HCT116 (cell line): Measurements from ENCODE around the gene LYPD6. TPM values are rescaled to one million over a fixed set of nuclear protein-coding genes. Genes with fewer than 3 reads are reported as not detected.

Experiments
- ATAC-seq: fragments of 200-7000 bp; cut with Tn5 transposase; 2 replicates; pipeline ENCODE4 v1.9.1; 2020; ENCODE audit warnings: mild to moderate bottlenecking, moderate library complexity
- BruUV-seq: library from RNA; stranded (reverse); fragments of 400-500 nt; replicated peaks from 2 replicates; lab custom pipeline; 2021; lab: Mats Ljungman, UMichigan
- CTCF ChIA-PET: fragments of 300-600 bp; sonication (Branson Sonifier 250); formaldehyde crosslinking; loops from one replicate; lab custom pipeline; 2021; ENCODE audit warnings: antibody characterized with exemption; lab: Charles Lee
- POLR2A ChIA-PET: fragments of 300-600, 350-600 bp; sonication (Branson Sonifier 250); formaldehyde crosslinking; loops from one replicate; lab custom pipeline; 2021; ENCODE audit warnings: antibody characterized with exemption; lab: Charles Lee
- RAD21 ChIA-PET, 2 experiments: fragments of 300-600 bp; sonication (Branson Sonifier 250); formaldehyde crosslinking; loops; one replicate each; lab custom pipeline; 2023; ENCODE audit warnings: low total read pairs in 2 of 2; ENCODE audit not compliant: uncharacterized antibody in 2 of 2, unreplicated experiment in 2 of 2, low non-redundant PET in 1 of 2; lab: Charles Lee
- DNase-seq: peaks from one replicate; pipeline ENCODE4 v3.0.0-alpha.2; 2010; ENCODE audit warnings: low read depth, low spot score
- H2AFZ ChIP-seq: fragments of 200-600 bp; shearing (Covaris generic), sonication (generic); 2 replicates; pipeline ENCODE4 v1.6.1; 2017; ENCODE audit warnings: low read depth, mixed run types, mixed read lengths, antibody characterized with exemption, low read length; ENCODE audit not compliant: poor library complexity, severe bottlenecking
- H3K27ac ChIP-seq: 2 replicates; pipeline ENCODE4 v1.5.1; 2012; ENCODE audit warnings: low read depth, low read length
- H3K27me3 ChIP-seq: fragments of 200-600 bp; sonication (generic); 2 replicates; pipeline ENCODE4 v1.6.1; 2016; ENCODE audit warnings: mixed run types, low read length, mixed read lengths; ENCODE audit not compliant: insufficient read depth
- H3K36me3 ChIP-seq, 2 experiments: fragments of 200-500 bp in 1 of 2; fragments of 200-600 bp in 1 of 2; sonication (Bioruptor generic) in 1 of 2; sonication (generic) in 1 of 2; 2 replicates each; pipeline versions ENCODE4 v1.5.1 to v1.6.1; 2014 to 2016; ENCODE audit warnings: low read length in 2 of 2, inconsistent platforms in 1 of 2, mixed read lengths in 1 of 2, mixed run types in 1 of 2; ENCODE audit not compliant: insufficient read depth in 2 of 2, control insufficient read depth in 1 of 2
- H3K4me1 ChIP-seq, 2 experiments: fragments of 200-600 bp in 1 of 2; sonication (generic) in 1 of 2; 2 replicates each; pipeline versions ENCODE4 v1.5.1 to v1.6.1; 2012 to 2017; ENCODE audit warnings: low read length in 2 of 2, inconsistent platforms in 1 of 2, mild to moderate bottlenecking in 1 of 2, mixed read lengths in 1 of 2, mixed run types in 1 of 2, moderate library complexity in 1 of 2; ENCODE audit not compliant: insufficient read depth in 2 of 2, control insufficient read depth in 1 of 2
- H3K4me2 ChIP-seq: fragments of 200-600 bp; sonication (generic); 2 replicates; pipeline ENCODE4 v1.6.1; 2017; ENCODE audit warnings: mixed run types, low read length, mixed read lengths
- H3K4me3 ChIP-seq, 2 experiments: fragments of 200-600 bp in 1 of 2; sonication (generic) in 1 of 2; replicated peaks in 1 of 2; 2 replicates each; pipeline ENCODE4 v1.5.1; 2011 to 2016; ENCODE audit warnings: low read length in 2 of 2, control low read depth in 1 of 2, low read depth in 1 of 2, mild to moderate bottlenecking in 1 of 2, mixed read lengths in 1 of 2, mixed run types in 1 of 2
- H3K79me2 ChIP-seq: fragments of 200-600 bp; sonication (generic); 2 replicates; pipeline ENCODE4 v1.6.1; 2017; ENCODE audit warnings: mild to moderate bottlenecking, mixed run types, low read length, moderate library complexity, mixed read lengths; ENCODE audit not compliant: insufficient read depth
- H3K9ac ChIP-seq: fragments of 200-600 bp; sonication (generic); 2 replicates; pipeline ENCODE4 v1.6.1; 2016; ENCODE audit warnings: low read length, mixed read lengths
- H3K9me2 ChIP-seq: fragments of 200-600 bp; sonication (generic), shearing (Covaris generic); 2 replicates; pipeline ENCODE4 v1.6.1; 2017; ENCODE audit warnings: mixed run types, mild to moderate bottlenecking, moderate library complexity; ENCODE audit not compliant: insufficient read depth
- H3K9me3 ChIP-seq, 2 experiments: fragments of 200-500 bp in 1 of 2; fragments of 200-600 bp in 1 of 2; sonication (Bioruptor generic) in 1 of 2; sonication (generic) in 1 of 2; 2 replicates each; pipeline ENCODE4 v1.6.1; 2014 to 2017; ENCODE audit warnings: low read length in 2 of 2, mixed read lengths in 2 of 2, inconsistent platforms in 1 of 2, low read depth in 1 of 2, mild to moderate bottlenecking in 1 of 2, mixed run types in 1 of 2, moderate library complexity in 1 of 2; ENCODE audit not compliant: control insufficient read depth in 1 of 2, insufficient read depth in 1 of 2
- H4K20me1 ChIP-seq: fragments of 200-600 bp; sonication (generic), shearing (Covaris generic); 2 replicates; pipeline ENCODE4 v1.6.1; 2017; ENCODE audit warnings: mixed run types, mild to moderate bottlenecking, moderate library complexity; ENCODE audit not compliant: insufficient read depth
- CEBPB ChIP-seq: IDR thresholded peaks from 2 replicates; pipeline ENCODE4 v1.6.1; 2012; ENCODE audit warnings: low read depth
- CTCF ChIP-seq, 3 experiments: fragments of 200-600 bp in 1 of 3; sonication (generic) in 1 of 3; IDR thresholded peaks in 2 of 3; conservative IDR thresholded peaks in 1 of 3; 2 replicates each; pipeline ENCODE4 v1.5.1; 2012 to 2017; ENCODE audit warnings: low read depth in 2 of 3, low read length in 2 of 3, antibody characterized with exemption in 1 of 3, borderline replicate concordance in 1 of 3, control low read depth in 1 of 3, mild to moderate bottlenecking in 1 of 3, mixed read lengths in 1 of 3, mixed run types in 1 of 3, moderate library complexity in 1 of 3; ENCODE audit not compliant: insufficient read depth in 1 of 3
- EGR1 ChIP-seq: IDR thresholded peaks from 2 replicates; pipeline ENCODE4 v1.6.1; 2012; ENCODE audit warnings: low read depth
- ELF1 ChIP-seq: IDR thresholded peaks from 2 replicates; pipeline ENCODE4 v1.6.1; 2012; ENCODE audit warnings: low read depth, borderline replicate concordance
- RAD21 ChIP-seq: IDR thresholded peaks from 2 replicates; pipeline ENCODE4 v1.6.1; 2012; ENCODE audit warnings: low read depth, mild to moderate bottlenecking
- REST ChIP-seq: IDR thresholded peaks from 2 replicates; pipeline ENCODE4 v1.6.1; 2012; ENCODE audit warnings: low read depth
- SIN3A ChIP-seq: IDR thresholded peaks from 2 replicates; pipeline ENCODE4 v1.6.1; 2012; ENCODE audit warnings: low read depth
- SP1 ChIP-seq: IDR thresholded peaks from 2 replicates; pipeline ENCODE4 v1.6.1; 2012; ENCODE audit warnings: low read depth
- SRF ChIP-seq: IDR thresholded peaks from 2 replicates; pipeline ENCODE4 v1.6.1; 2012; ENCODE audit warnings: low read depth
- TCF7L2 ChIP-seq: IDR thresholded peaks from 2 replicates; pipeline ENCODE4 v1.7.0; 2011; ENCODE audit warnings: borderline replicate concordance, inconsistent platforms; ENCODE audit not compliant: insufficient read depth, insufficient read length; ENCODE audit errors: extremely low read depth
- ZNF274 ChIP-seq: fragments of 200-500 bp; sonication (Bioruptor generic); IDR thresholded peaks from 2 replicates; pipeline ENCODE4 v1.6.1; 2014; ENCODE audit warnings: mild to moderate bottlenecking, low read depth, low read length, inconsistent platforms
- intact Hi-C: fragments of 100-400 bp; cut with micrococcal nuclease; formaldehyde crosslinking; loops from 2 replicates; pipeline ENCODE4 v1.10.0; 2022
- total RNA-seq: library from RNA; stranded (reverse); gene quantifications from one replicate; pipeline ENCODE4 v1.2.1, GENCODE V29; 2021; ENCODE audit not compliant: unreplicated experiment

The LYPD6 gene
- total RNA-seq, 1 experiment from 2014 or later = 3.0 TPM

- Histone ChIP-seq H3K79me2 (no peaks in the 10 kb centered on the region), H3K4me1 (no peaks in the 10 kb centered on the region), H3K4me3 (no peak overlapping the region), H3K4me2 (no peak overlapping the region), H2AFZ (no peak overlapping the region), H3K9me3 (no peaks in the 10 kb centered on the region), H3K27ac (no peak overlapping the region), H3K9ac (no peak overlapping the region), H3K9me2 (no peaks in the 10 kb centered on the region), H4K20me1 (no peaks in the 10 kb centered on the region), H3K27me3 (peaks cover 9% of the 10 kb centered on the region; the same call in 1 of the 2 replicates), H3K36me3 (no peaks in the 10 kb centered on the region)
- no peak for TF ChIP-seq SIN3A
- 0 out of 2 replicates have a peak, but pooled peaks have one; percentile 3 for TF ChIP-seq RAD21
- POLR2A ChIA-PET = no interaction called here
- intact Hi-C loops = no loop called here
- DNase-seq = no peak
- BruUV-seq = no TSS peak
- no peak for ATAC-seq
- RAD21 ChIA-PET = no interaction called here
- CTCF ChIA-PET = no interaction called here
Measured at GRCh38 chr2:149307014-149307413, 23.4 kb upstream of the LYPD6 start.

GRCh38 chr2:149310349-149310748 is 20.0 kb upstream of the LYPD6 start:
- H3K27me3 ChIP-seq = peaks cover 9% of the 10 kb centered on the region; the same call in 1 of the 2 replicates

More at GRCh38 chr2:149310349-149310748, 20.0 kb upstream of the LYPD6 start:
- ChIA-PET POLR2A (no interaction called here), CTCF (interaction anchor here (1.0 to 1.3 kb wide), 2 partner anchors 21 to 293 kb away, joined by 3 to 6 read pairs; no protein-coding TSS in a partner anchor), RAD21 (no interaction called here)
- ATAC-seq (no peak), DNase-seq (no peak)
- no peaks in the 10 kb centered on the region for H3K9me2 ChIP-seq
- H3K36me3 ChIP-seq = no peaks in the 10 kb centered on the region
- TF ChIP-seq SRF (no peak), EGR1 (no peak), ELF1 (no peak), REST (no peak), ZNF274 (no peak), SP1 (no peak), RAD21 (no peak), CTCF (IDR thresholded peaks at IDR 0.05 in 2 of 3, conservative IDR thresholded peaks at IDR 0.05 in 1 of 3; ENCODE audit: borderline replicate concordance in 1 of 3, insufficient read depth in 1 of 3, low read depth in 2 of 3, low read length in 2 of 3) (no peak), TCF7L2 (no peak), CEBPB (no peak)
- H4K20me1 ChIP-seq = no peaks in the 10 kb centered on the region
- no TSS peak for BruUV-seq
- H3K9me3 ChIP-seq = no peaks in the 10 kb centered on the region
- no peak overlapping the region for H2AFZ ChIP-seq
- no peak overlapping the region for H3K9ac ChIP-seq
- no peaks in the 10 kb centered on the region for H3K79me2 ChIP-seq
- H3K4me1 ChIP-seq = peaks cover 0 to 3% of the 10 kb centered on the region in 2 experiments; a peak in 1 of 4 replicates
- H3K4me3 ChIP-seq = no peak overlapping the region
- intact Hi-C loops = loop anchor here (5.0 kb wide), 1 partner anchor 223 kb away; no protein-coding TSS in a partner anchor
- H3K4me2 ChIP-seq = no peak overlapping the region
- H3K27ac ChIP-seq = no peak overlapping the region
